NOMO-1 treated with DMSO at 0.1 percent for 48 hours (cell line): ENCODE data around the gene RNU1-3.
"Not testable (repeated sequence)": the region's sequence is repeated elsewhere in the genome, so short reads cannot be mapped to it uniquely, and the experiment has no call there.

Source experiments
- DNase-seq: peaks from one replicate; lab custom pipeline; 2025; ENCODE audit not compliant: unreplicated experiment; lab: John Stamatoyannopoulos, UW

RNU1-3 gene

GRCh38 chr1:16639091-16640031 lies 27.4 kb downstream of the RNU1-3 start:
- not testable (repeated sequence) for DNase-seq

- DNase-seq = not testable (repeated sequence)
Measured at GRCh38 chr1:16637941-16638778, 28.6 kb downstream of the RNU1-3 start.

DNA sequence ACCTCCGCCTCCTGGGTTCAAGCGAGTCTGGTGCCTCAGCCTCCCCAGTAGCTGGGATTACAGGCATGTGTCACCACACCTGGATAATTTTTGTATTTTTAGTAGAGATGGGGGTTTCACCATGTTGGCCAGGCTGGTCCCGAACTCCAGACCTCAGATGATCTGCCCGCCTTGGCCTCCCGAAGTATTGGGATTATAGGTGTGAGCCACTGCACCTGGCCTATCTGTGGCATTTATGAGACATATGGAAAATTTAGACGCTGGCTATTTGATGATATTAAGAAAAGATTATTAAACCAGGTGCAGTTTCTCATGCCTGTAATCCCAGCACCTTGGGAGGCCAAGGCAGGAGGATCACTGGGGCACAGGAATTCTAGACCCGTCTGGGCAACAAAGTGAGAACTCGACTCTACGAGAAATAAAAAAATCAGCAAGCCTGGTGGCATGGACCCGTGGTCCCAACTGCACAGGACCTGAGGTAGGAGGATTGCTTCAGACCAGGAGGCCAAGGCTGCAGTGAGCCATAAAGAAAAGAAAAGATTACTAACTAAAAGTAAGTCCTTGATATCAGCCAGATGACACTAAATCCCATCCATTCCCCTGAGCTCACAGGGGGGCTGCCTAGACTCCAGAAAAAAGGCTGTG lies 30.1 kb downstream of the RNU1-3 start:
- not testable (repeated sequence) for DNase-seq

DNA sequence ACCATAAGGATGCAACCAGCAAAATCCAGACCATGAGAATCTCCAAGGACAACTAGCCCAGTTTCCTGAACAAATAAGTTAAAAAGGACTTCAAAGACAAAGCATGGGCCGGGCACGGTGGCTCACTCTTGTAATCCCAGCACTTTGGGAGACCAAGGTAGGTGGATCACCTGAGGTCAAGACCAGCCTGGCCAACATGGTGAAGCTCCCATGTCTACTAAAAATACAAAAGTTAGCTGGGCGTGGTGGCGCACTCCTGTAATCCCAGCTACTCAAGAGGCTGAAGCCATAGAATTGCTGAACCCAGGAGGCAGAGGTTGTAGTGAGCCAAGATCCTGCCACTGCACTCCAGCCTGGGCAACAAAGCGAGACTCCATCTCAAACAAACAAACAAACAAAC lies 30.8 kb downstream of the RNU1-3 start:
- not testable (repeated sequence) for DNase-seq

- DNase-seq = not testable (repeated sequence)
Measured at GRCh38 chr1:16633540-16634282, 33.0 kb downstream of the RNU1-3 start.

DNA sequence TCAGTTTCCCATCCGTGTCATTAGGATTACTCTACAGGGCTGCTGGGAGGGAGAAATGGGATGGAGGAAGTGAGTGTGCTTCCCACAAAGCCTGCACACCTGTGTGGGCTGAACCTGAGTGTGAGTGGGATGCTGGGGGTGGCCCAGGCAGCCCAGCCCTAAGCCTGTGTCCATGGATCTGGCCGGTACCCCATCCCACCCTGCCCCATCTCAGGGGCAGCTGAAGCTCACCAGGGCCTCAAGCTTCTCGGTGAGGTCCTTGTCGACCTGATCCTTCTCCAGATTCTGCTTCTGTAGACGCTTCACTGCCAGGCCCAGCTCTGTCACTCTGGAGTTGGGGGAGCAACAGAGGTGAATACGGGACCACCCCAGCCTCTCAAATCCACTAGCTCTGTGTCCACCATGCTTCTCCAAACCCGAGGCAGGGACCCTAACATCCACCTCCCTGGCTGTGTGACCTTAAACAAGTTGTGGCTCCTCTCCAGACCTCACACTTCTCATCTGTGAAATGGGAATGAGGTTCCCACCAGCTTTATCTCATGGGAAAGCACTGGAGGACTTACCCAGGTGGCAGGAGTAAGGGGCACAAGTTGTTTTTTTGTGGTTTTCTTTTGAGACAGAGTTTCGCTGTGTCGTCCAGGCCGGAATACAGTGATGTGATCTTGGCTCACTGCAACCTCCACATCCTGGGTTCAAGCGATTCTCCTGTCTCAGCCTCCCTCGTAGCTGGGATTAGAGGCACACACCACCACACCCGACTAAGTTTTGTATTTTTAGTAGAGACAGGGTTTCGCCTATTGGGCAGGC lies 34.5 kb downstream of the RNU1-3 start:
- DNase-seq = not testable (repeated sequence)

DNA sequence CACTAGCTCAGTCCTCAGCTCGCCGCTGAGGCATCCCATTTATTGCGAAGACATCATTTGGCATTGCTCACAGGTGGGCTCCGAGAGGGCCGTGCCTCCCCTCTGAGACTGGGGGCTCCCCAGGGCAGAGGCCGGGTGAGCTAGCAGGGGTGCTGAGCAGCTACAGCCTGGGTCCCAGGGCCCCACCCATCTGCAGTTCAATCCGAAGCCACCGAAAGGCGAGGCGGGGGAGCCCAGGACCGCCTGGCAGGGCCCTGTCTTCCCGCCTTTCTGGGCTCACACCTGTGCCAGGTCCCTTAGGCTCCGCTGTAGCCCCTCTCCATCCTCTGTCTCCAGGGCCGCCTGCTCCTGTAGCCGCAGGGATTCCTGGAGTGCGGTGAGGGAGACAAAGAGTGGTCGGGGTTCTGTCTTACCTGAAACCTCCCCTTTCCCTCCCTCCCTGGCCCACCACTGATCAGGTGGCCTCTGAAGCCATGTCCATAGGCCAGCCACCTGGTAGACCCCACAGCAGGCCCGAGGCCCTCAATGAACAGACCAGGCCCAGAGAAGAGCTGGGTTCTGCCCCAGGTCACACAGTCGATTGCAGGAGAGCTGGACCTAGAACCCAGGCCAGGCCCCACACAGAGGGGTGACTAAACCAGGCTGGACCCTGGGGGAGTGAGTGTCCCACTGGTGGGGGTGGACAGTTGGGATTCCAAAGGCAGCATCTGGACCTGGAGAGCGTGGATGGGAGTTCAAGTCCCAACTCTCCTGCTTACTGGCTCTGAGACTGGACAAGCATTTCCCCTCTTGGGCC lies 35.3 kb downstream of the RNU1-3 start:
- no peak for DNase-seq

DNA sequence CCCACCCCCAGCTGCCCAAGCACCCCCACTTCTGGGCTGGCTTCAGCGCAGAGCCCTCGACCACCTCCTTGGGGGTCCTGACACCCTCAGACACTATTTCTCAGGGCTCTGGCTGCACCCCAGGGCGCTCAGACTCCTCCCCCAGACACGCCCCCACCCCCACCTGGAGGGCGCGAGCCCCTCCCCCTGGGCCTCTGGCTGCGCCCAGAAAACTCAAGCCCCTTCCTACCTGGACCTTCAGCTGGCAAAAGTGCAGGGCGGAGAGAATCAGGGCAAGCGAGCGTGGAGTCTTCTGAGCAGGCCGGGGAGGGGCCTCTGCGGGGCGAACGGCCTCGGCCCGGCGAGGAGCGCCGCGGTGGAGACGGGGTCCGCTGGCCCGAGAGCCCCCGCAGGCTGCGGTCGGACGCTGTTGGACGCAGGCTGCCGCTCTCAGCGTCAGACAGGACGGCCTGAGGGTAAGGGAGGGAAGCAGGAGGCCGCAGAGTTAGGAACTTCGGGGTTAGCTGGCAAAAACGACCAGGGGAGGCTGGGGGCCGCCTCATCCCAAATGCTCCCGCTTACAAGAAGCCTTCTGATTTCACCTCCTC lies 36.0 kb downstream of the RNU1-3 start:
- no peak for DNase-seq

- DNase-seq = not testable (repeated sequence)
Measured at GRCh38 chr1:16629916-16630530, 36.7 kb downstream of the RNU1-3 start.

DNA sequence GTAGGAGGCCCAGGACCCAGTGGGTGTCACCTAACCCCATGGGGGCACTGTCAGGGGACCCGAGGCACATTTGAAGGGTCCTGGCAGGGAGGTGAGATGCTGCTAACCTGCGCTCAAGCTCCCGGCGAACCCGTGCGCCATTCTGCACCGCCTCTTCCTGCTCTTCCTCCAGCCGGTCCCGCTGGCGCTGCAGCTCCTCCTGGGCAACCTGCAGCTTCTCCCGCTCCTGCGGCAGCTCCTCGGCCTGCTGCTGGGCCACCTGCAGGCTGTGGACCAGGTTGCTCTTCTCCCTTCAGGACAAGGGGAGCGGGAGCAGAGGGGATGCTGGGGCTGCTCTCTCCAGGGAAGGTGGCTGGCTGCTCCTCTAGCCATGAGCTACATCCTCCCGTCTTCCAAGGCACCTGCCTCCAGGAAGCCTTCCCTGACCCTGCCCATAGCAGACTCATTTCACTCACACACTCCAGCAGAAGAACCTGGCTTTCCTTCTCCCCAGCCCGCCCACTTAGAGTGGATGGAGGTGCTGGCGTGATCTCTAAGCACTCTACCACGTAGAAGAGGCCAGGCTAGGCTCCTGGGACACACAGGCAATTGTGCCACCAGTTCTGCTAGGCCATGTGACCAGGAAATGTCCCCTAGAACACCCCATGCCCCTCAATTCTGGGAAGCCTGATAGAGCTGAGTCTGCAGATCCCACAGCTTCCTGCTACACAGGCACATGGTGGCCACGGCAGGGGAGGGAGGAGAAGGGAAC lies 38.2 kb downstream of the RNU1-3 start:
- no peak for DNase-seq

- not testable (repeated sequence) for DNase-seq
Measured at GRCh38 chr1:16626409-16626983, 40.3 kb downstream of the RNU1-3 start.

DNA sequence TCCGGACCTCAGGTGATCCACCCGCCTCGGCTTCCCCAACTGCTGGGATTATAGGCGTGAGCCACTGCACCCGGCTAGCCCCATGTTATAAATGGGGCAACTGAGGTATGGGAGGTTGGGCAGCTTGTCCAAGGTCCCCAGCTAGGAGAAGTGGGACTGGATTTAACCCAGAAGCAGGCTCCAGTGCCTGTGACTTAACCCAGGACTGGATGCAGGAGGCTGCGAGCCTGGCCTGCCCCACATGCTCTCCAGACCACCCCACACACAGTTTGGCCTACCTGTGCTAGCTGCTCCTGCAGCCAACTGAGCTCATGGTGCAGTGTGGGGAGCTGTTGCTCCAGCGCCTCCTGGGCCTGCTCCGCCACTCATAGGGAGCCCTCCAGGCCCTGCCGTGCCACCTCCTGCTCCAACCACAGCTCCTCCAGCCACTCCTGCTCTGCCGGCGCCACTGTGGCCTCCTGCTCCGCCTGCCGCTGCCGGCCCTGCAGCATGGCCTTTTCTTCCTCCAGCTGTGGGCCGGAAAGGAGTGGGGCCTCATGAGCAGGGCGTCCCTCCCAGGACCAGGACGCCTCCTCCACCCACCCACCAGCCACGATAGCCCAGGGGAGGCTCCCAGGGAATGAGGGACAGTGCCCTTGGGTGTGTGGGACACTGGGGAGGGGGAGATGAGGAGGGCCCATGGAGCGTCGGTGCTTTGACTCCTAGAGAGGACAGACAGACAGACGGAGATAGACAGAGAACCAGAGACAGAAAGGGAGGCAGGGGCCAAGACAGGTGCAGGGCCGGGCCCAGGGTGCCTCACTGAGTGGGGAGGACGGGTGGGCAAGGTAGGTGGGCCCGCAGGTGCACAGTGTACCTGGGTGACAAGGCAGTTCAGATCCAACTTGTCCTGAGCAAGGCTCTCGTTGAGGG lies 41.0 kb downstream of the RNU1-3 start:
- DNase-seq = no peak

GRCh38 chr1:16623812-16624719 lies 42.7 kb downstream of the RNU1-3 start:
- DNase-seq = not testable (repeated sequence)

GRCh38 chr1:16623337-16623736 lies 43.4 kb downstream of the RNU1-3 start:
- not testable (repeated sequence) for DNase-seq
